ENCODE results near the gene MAGEA4.

The MAGEA4 gene

GRCh38 chrX:151875270-151876026 is 37.2 kb upstream of the MAGEA4 start:
- DNase-seq: no peak
- no peak overlapping the region for H2BK12ac ChIP-seq (ENCODE audit: low read length)
- no peaks in the 10 kb centered on the region for H3K79me2 ChIP-seq (ENCODE audit: control insufficient read depth, insufficient read depth, low read length, poor library complexity)
- no peak overlapping the region for H4K91ac ChIP-seq (ENCODE audit: low read depth, low read length)
- no peak overlapping the region for H3K4ac ChIP-seq (ENCODE audit: low read depth, low read length)
- no peak overlapping the region for H4K12ac ChIP-seq (ENCODE audit: low read depth, low read length)
- no peak overlapping the region for H3K27ac ChIP-seq (ENCODE audit: low read depth, low read length)
- H3K14ac ChIP-seq (ENCODE audit: low read length): no peak overlapping the region
- H3K4me2 ChIP-seq (ENCODE audit: low read length): no peak overlapping the region
- no peak overlapping the region for H2AFZ ChIP-seq (ENCODE audit: insufficient read depth, low read length, poor library complexity)
- no peak overlapping the region for H3K18ac ChIP-seq (ENCODE audit: low read length)
- no peak overlapping the region for H2BK120ac ChIP-seq (ENCODE audit: insufficient read depth, low read length, poor library complexity)
- H4K8ac ChIP-seq (ENCODE audit: low read depth, low read length): no peak overlapping the region
- H3K27me3 ChIP-seq (ENCODE audit: insufficient read depth, low read length): no peaks in the 10 kb centered on the region
- no peaks in the 10 kb centered on the region for H3K36me3 ChIP-seq (ENCODE audit: control insufficient read depth in 1 of 2, insufficient read depth in 2 of 2, low read length in 2 of 2)
- no peak overlapping the region for H3K23ac ChIP-seq (ENCODE audit: low read length)
- H2AK5ac ChIP-seq (ENCODE audit: low read length): no peak overlapping the region
- no peaks in the 10 kb centered on the region for H3K9me3 ChIP-seq (ENCODE audit: insufficient read depth, low read depth, low read length)
- H3K4me1 ChIP-seq (ENCODE audit: control insufficient read depth in 1 of 2, insufficient read depth in 2 of 2, low read length in 2 of 2): peaks cover 0 to 4% of the 10 kb centered on the region in 2 experiments
- H3K79me1 ChIP-seq (ENCODE audit: low read length): no peaks in the 10 kb centered on the region
- no peak overlapping the region for H2BK5ac ChIP-seq (ENCODE audit: low read depth, low read length, poor library complexity)
- H3K9ac ChIP-seq (ENCODE audit: low read length): no peak overlapping the region
- H3K4me3 ChIP-seq (ENCODE audit: low read depth, low read length): no peak overlapping the region
- WGBS (ENCODE audit: extremely low coverage, insufficient coverage, insufficient read length): no CpG with 5 or more reads among the region's 5 CpGs

- Histone ChIP-seq H3K4me1 (ENCODE audit: control insufficient read depth in 1 of 2, insufficient read depth in 2 of 2, low read length in 2 of 2) (no peaks in the 10 kb centered on the region), H3K79me1 (ENCODE audit: low read length) (no peaks in the 10 kb centered on the region), H2BK120ac (ENCODE audit: insufficient read depth, low read length, poor library complexity) (no peak overlapping the region), H3K36me3 (ENCODE audit: control insufficient read depth in 1 of 2, insufficient read depth in 2 of 2, low read length in 2 of 2) (no peaks in the 10 kb centered on the region), H3K14ac (ENCODE audit: low read length) (no peak overlapping the region), H2BK12ac (ENCODE audit: low read length) (no peak overlapping the region), H3K27ac (ENCODE audit: low read depth, low read length) (no peak overlapping the region), H3K4ac (ENCODE audit: low read depth, low read length) (no peak overlapping the region), H2AK5ac (ENCODE audit: low read length) (no peak overlapping the region), H3K18ac (ENCODE audit: low read length) (no peak overlapping the region), H3K79me2 (ENCODE audit: control insufficient read depth, insufficient read depth, low read length, poor library complexity) (no peaks in the 10 kb centered on the region), H4K91ac (ENCODE audit: low read depth, low read length) (no peak overlapping the region), H2BK5ac (ENCODE audit: low read depth, low read length, poor library complexity) (no peak overlapping the region), H3K27me3 (ENCODE audit: insufficient read depth, low read length) (no peaks in the 10 kb centered on the region), H3K23ac (ENCODE audit: low read length) (no peak overlapping the region), H4K12ac (ENCODE audit: low read depth, low read length) (no peak overlapping the region), H3K9ac (ENCODE audit: low read length) (no peak overlapping the region), H3K4me3 (ENCODE audit: low read depth, low read length) (no peak overlapping the region), H3K4me2 (ENCODE audit: low read length) (no peak overlapping the region), H2AFZ (ENCODE audit: insufficient read depth, low read length, poor library complexity) (no peak overlapping the region), H4K8ac (ENCODE audit: low read depth, low read length) (no peak overlapping the region), H3K9me3 (ENCODE audit: insufficient read depth, low read depth, low read length) (no peaks in the 10 kb centered on the region)
- WGBS (ENCODE audit: extremely low coverage, insufficient coverage, insufficient read length): no CpG with 5 or more reads among the region's 8 CpGs
- DNase-seq: no peak
Measured at GRCh38 chrX:151878574-151878973, 34.1 kb upstream of the MAGEA4 start.

GRCh38 chrX:151879856-151880255 is 32.8 kb upstream of the MAGEA4 start:
- no peak for DNase-seq
- no peak overlapping the region for H3K23ac ChIP-seq (ENCODE audit: low read length)
- H4K12ac ChIP-seq (ENCODE audit: low read depth, low read length): no peak overlapping the region
- no peak overlapping the region for H4K8ac ChIP-seq (ENCODE audit: low read depth, low read length)
- no peak overlapping the region for H3K4ac ChIP-seq (ENCODE audit: low read depth, low read length)
- no peak overlapping the region for H2BK120ac ChIP-seq (ENCODE audit: insufficient read depth, low read length, poor library complexity)
- H2AK5ac ChIP-seq (ENCODE audit: low read length): no peak overlapping the region
- H2BK12ac ChIP-seq (ENCODE audit: low read length): no peak overlapping the region
- H3K36me3 ChIP-seq (ENCODE audit: control insufficient read depth in 1 of 2, insufficient read depth in 2 of 2, low read length in 2 of 2): no peaks in the 10 kb centered on the region
- no peaks in the 10 kb centered on the region for H3K9me3 ChIP-seq (ENCODE audit: insufficient read depth, low read depth, low read length)
- H3K79me2 ChIP-seq (ENCODE audit: control insufficient read depth, insufficient read depth, low read length, poor library complexity): no peaks in the 10 kb centered on the region
- no peak overlapping the region for H3K9ac ChIP-seq (ENCODE audit: low read length)
- no peak overlapping the region for H3K4me3 ChIP-seq (ENCODE audit: low read depth, low read length)
- H2BK5ac ChIP-seq (ENCODE audit: low read depth, low read length, poor library complexity): no peak overlapping the region
- no peak overlapping the region for H3K14ac ChIP-seq (ENCODE audit: low read length)
- H4K91ac ChIP-seq (ENCODE audit: low read depth, low read length): no peak overlapping the region
- no peak overlapping the region for H3K27ac ChIP-seq (ENCODE audit: low read depth, low read length)
- no peaks in the 10 kb centered on the region for H3K79me1 ChIP-seq (ENCODE audit: low read length)
- no peaks in the 10 kb centered on the region for H3K4me1 ChIP-seq (ENCODE audit: control insufficient read depth in 1 of 2, insufficient read depth in 2 of 2, low read length in 2 of 2)
- WGBS (ENCODE audit: extremely low coverage, insufficient coverage, insufficient read length): no CpG with 5 or more reads among the region's 4 CpGs
- no peak overlapping the region for H3K18ac ChIP-seq (ENCODE audit: low read length)
- no peak overlapping the region for H2AFZ ChIP-seq (ENCODE audit: insufficient read depth, low read length, poor library complexity)
- no peaks in the 10 kb centered on the region for H3K27me3 ChIP-seq (ENCODE audit: insufficient read depth, low read length)
- H3K4me2 ChIP-seq (ENCODE audit: low read length): no peak overlapping the region

GRCh38 chrX:151880895-151881294 is 31.8 kb upstream of the MAGEA4 start:
- Histone ChIP-seq H3K9me3 (ENCODE audit: insufficient read depth, low read depth, low read length) (no peaks in the 10 kb centered on the region), H3K27ac (ENCODE audit: low read depth, low read length) (no peak overlapping the region), H3K27me3 (ENCODE audit: insufficient read depth, low read length) (no peaks in the 10 kb centered on the region), H3K14ac (ENCODE audit: low read length) (no peak overlapping the region), H3K4ac (ENCODE audit: low read depth, low read length) (no peak overlapping the region), H3K4me2 (ENCODE audit: low read length) (no peak overlapping the region), H4K91ac (ENCODE audit: low read depth, low read length) (no peak overlapping the region), H3K79me2 (ENCODE audit: control insufficient read depth, insufficient read depth, low read length, poor library complexity) (no peaks in the 10 kb centered on the region), H2AK5ac (ENCODE audit: low read length) (no peak overlapping the region), H3K4me3 (ENCODE audit: low read depth, low read length) (no peak overlapping the region), H4K12ac (ENCODE audit: low read depth, low read length) (no peak overlapping the region), H3K4me1 (ENCODE audit: control insufficient read depth in 1 of 2, insufficient read depth in 2 of 2, low read length in 2 of 2) (no peaks in the 10 kb centered on the region), H3K9ac (ENCODE audit: low read length) (no peak overlapping the region), H3K18ac (ENCODE audit: low read length) (no peak overlapping the region), H2AFZ (ENCODE audit: insufficient read depth, low read length, poor library complexity) (no peak overlapping the region), H4K8ac (ENCODE audit: low read depth, low read length) (no peak overlapping the region), H2BK12ac (ENCODE audit: low read length) (no peak overlapping the region), H3K79me1 (ENCODE audit: low read length) (no peaks in the 10 kb centered on the region), H2BK5ac (ENCODE audit: low read depth, low read length, poor library complexity) (no peak overlapping the region), H3K36me3 (ENCODE audit: control insufficient read depth in 1 of 2, insufficient read depth in 2 of 2, low read length in 2 of 2) (no peaks in the 10 kb centered on the region), H2BK120ac (ENCODE audit: insufficient read depth, low read length, poor library complexity) (no peak overlapping the region), H3K23ac (ENCODE audit: low read length) (no peak overlapping the region)
- WGBS (ENCODE audit: extremely low coverage, insufficient coverage, insufficient read length): no CpG with 5 or more reads among the region's 2 CpGs
- DNase-seq: no peak
